BLaER1 treated with 17β-estradiol and CSF1 and Interleukin-3, amounts not matched to agents 10 nM and 100 nM (cell line): Measurements from ENCODE around the gene DAB1.

Experiments
- H3K27ac ChIP-seq, 11 experiments: shearing (Covaris generic); formaldehyde crosslinking; 2 replicates each; pipeline ENCODE4 v1.8.1; 2022
- H3K27me3 ChIP-seq, 11 experiments: shearing (Covaris generic); formaldehyde crosslinking; 2 replicates each; pipeline ENCODE4 v1.8.1; 2022
- H3K36me3 ChIP-seq, 11 experiments: shearing (Covaris generic); formaldehyde crosslinking; 2 replicates each; pipeline ENCODE4 v1.8.1; 2022
- H3K4me1 ChIP-seq, 10 experiments: shearing (Covaris generic); formaldehyde crosslinking; 2 replicates each; pipeline ENCODE4 v1.8.1; 2022
- H3K4me2 ChIP-seq, 11 experiments: shearing (Covaris generic); formaldehyde crosslinking; 2 replicates each; pipeline ENCODE4 v1.8.1; 2022
- H3K4me3 ChIP-seq, 10 experiments: shearing (Covaris generic); formaldehyde crosslinking; 2 replicates each; pipeline ENCODE4 v1.8.1; 2022
- H3K9ac ChIP-seq, 11 experiments: shearing (Covaris generic); formaldehyde crosslinking; 2 replicates each; pipeline ENCODE4 v1.8.1; 2022
- H3K9me3 ChIP-seq, 11 experiments: shearing (Covaris generic); formaldehyde crosslinking; replicated peaks in 1 of 11; 2 replicates each; pipeline ENCODE4 v1.8.1; 2022
- H4K20me1 ChIP-seq, 11 experiments: shearing (Covaris generic); formaldehyde crosslinking; 2 replicates each; pipeline ENCODE4 v1.8.1; 2022
- Cebpa-rat ChIP-seq, 11 experiments: shearing (Covaris generic); IDR thresholded peaks; 2 replicates each; pipeline ENCODE4 v1.8.1; 2022

DAB1 gene

GRCh38 chr1:57007948-57008347 lies 415.9 kb downstream of the DAB1 start:
- H3K4me1 ChIP-seq: peaks cover 0 to 20% (median 9%) of the 10 kb centered on the region in 10 experiments; a peak in 10 of 20 replicates
- no peak overlapping the region for H3K4me3 ChIP-seq
- no peaks in the 10 kb centered on the region; a peak in 1 of 22 replicates for H3K9me3 ChIP-seq
- no peaks in the 10 kb centered on the region for H4K20me1 ChIP-seq
- no peak overlapping the region for H3K4me2 ChIP-seq
- no peak overlapping the region for H3K27ac ChIP-seq
- H3K9ac ChIP-seq: no peak overlapping the region
- H3K27me3 ChIP-seq: no peaks in the 10 kb centered on the region
- H3K36me3 ChIP-seq: peaks cover 0 to 32% (median 9%) of the 10 kb centered on the region in 11 experiments; a peak in 10 of 22 replicates
- no peak for TF ChIP-seq Cebpa-rat (IDR thresholded peaks at IDR 0.05)

DNA sequence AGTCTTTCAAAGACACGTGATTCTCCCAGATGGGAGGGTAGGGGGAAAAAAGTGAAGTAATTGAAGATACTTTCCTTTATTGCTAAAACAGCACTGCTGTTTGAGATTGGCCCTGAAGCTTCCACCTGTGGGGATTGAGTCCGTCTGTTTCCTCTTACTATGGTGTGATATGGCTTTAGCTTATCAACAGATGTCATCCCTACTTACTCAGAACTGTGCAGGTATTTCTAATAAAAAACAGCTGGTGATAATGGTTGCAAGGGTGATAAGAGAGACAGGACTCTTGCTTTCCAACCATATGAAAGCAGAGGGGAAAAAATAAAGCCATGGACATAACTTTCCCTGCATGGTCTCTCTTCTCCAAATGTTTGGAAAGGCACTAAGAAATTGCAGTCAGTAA lies 416.4 kb downstream of the DAB1 start:
- H3K36me3 ChIP-seq: peaks cover 0 to 36% (median 9%) of the 10 kb centered on the region in 11 experiments; a peak in 10 of 22 replicates
- H3K4me1 ChIP-seq: peaks cover 0 to 20% (median 9%) of the 10 kb centered on the region in 10 experiments; a peak in 10 of 20 replicates
- no peaks in the 10 kb centered on the region for H3K27me3 ChIP-seq
- H3K4me2 ChIP-seq: no peak overlapping the region
- TF ChIP-seq Cebpa-rat (IDR thresholded peaks at IDR 0.05): no peak
- H3K4me3 ChIP-seq: no peak overlapping the region
- no peak overlapping the region for H3K27ac ChIP-seq
- no peaks in the 10 kb centered on the region; a peak in 1 of 22 replicates for H3K9me3 ChIP-seq
- no peaks in the 10 kb centered on the region for H4K20me1 ChIP-seq
- H3K9ac ChIP-seq: no peak overlapping the region

DNA sequence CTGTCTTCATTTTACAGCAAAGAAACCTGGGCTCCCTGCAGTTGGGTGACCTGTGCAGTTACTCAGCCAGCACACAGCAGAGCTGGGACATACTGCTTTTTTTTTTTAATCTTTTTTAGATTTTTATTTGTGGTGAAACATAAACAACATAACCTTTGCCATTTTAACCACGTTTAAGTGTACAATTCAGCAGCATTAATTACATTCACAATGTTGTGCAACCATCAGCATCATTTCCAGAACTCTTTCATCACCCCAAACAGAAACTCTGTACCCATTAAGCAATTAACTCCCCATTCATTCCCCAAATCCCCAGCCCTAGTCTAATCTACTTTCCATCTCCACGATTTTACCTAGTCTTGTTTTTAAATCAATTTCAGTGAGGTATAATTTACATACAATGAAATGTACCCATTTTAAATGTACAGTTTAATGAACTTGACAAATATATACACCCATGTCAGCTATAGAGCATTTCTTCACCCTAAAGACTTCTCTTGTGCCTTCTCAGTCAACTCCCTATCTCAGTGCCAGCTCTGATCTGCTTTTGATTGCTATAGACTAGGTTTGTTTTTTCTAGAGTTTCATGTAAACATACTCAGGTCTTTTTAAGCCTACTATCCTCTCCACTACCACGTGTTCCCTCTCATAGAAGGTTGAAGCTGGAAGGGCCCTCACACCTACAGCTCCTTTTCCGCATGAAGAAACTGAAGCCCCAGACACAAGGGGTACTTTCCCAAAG lies 420.3 kb downstream of the DAB1 start:
- Histone ChIP-seq H3K27ac (no peak overlapping the region), H3K36me3 (peaks cover 0 to 27% (median 10%) of the 10 kb centered on the region in 11 experiments; a peak in 8 of 22 replicates), H3K27me3 (no peaks in the 10 kb centered on the region), H3K9me3 (no peaks in the 10 kb centered on the region), H3K4me2 (no peak overlapping the region), H3K9ac (no peak overlapping the region), H3K4me1 (peaks cover 0 to 21% (median 9%) of the 10 kb centered on the region in 10 experiments; a peak in 10 of 20 replicates), H4K20me1 (no peaks in the 10 kb centered on the region), H3K4me3 (no peak overlapping the region)
- no peak for TF ChIP-seq Cebpa-rat (IDR thresholded peaks at IDR 0.05)

- peaks cover 0 to 15% (median 1%) of the 10 kb centered on the region in 10 experiments; a peak in 6 of 20 replicates for H3K4me1 ChIP-seq
- no peak overlapping the region for H3K27ac ChIP-seq
- H3K9me3 ChIP-seq: no peaks in the 10 kb centered on the region
- H3K27me3 ChIP-seq: no peaks in the 10 kb centered on the region
- H3K4me3 ChIP-seq: no peak overlapping the region
- H4K20me1 ChIP-seq: no peaks in the 10 kb centered on the region
- H3K36me3 ChIP-seq: peaks cover 0 to 19% (median 0%) of the 10 kb centered on the region in 11 experiments; a peak in 6 of 22 replicates
- no peak overlapping the region for H3K9ac ChIP-seq
- no peak for TF ChIP-seq Cebpa-rat (IDR thresholded peaks at IDR 0.05)
- H3K4me2 ChIP-seq: no peak overlapping the region
Observed at GRCh38 chr1:56995414-56996100, 428.3 kb downstream of the DAB1 start.

DNA sequence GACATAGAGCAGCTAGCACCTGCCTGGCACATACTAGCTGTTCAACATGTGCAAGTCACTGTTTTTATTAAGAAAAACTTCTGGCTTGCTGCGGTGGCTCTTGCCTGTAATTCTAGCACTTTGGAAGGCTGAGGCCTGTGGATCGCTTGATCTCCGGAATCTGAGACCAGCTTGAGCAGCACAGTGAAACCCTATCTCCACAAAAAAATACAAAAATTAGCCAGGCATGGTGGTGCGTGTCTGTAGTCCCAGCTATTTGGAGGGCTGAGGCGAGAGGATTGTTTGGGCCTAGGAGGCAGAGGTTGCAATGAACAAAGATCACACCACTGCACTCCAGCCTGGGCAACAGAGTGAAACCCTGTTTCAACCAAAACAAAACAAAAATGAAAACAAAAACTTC lies 430.4 kb downstream of the DAB1 start:
- no peak for TF ChIP-seq Cebpa-rat (IDR thresholded peaks at IDR 0.05)
- Histone ChIP-seq H3K4me2 (no peak overlapping the region), H3K9me3 (no peaks in the 10 kb centered on the region), H4K20me1 (no peaks in the 10 kb centered on the region), H3K9ac (no peak overlapping the region), H3K4me1 (peaks cover 0 to 12% (median 1%) of the 10 kb centered on the region in 10 experiments; a peak in 6 of 20 replicates), H3K4me3 (no peak overlapping the region), H3K27ac (no peak overlapping the region), H3K36me3 (peaks cover 0 to 19% (median 0%) of the 10 kb centered on the region in 11 experiments; a peak in 6 of 22 replicates), H3K27me3 (no peaks in the 10 kb centered on the region)

GRCh38 chr1:56992318-56993125 lies 431.3 kb downstream of the DAB1 start:
- H3K27me3 ChIP-seq: no peaks in the 10 kb centered on the region
- peaks cover 0 to 13% (median 0%) of the 10 kb centered on the region in 11 experiments; a peak in 6 of 22 replicates for H3K36me3 ChIP-seq
- H4K20me1 ChIP-seq: no peaks in the 10 kb centered on the region
- no peak overlapping the region for H3K27ac ChIP-seq
- H3K4me3 ChIP-seq: no peak overlapping the region
- no peak overlapping the region for H3K4me2 ChIP-seq
- H3K4me1 ChIP-seq: peaks cover 0 to 6% (median 0%) of the 10 kb centered on the region in 10 experiments; a peak in 6 of 20 replicates
- TF ChIP-seq Cebpa-rat (IDR thresholded peaks at IDR 0.05): no peak
- no peak overlapping the region for H3K9ac ChIP-seq
- no peaks in the 10 kb centered on the region for H3K9me3 ChIP-seq

DNA sequence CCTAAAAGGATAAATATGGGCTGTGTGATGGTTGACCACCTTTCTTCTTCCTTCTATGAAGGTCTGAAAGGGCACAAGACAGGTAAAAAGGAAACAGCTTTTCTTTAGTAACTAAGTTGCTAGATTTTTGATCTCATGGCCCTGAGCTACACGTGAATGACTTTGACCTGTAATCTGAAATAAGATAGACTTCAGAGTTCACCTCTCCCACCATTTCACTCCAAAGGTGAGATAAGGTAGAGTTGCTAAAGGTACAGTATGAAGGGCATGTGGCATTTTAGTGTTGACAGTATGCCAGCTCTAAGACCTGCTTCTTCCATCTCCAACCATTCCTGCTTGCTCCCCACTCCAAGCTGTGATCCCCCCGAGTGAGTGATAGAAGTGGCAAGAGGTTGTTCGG lies 432.3 kb downstream of the DAB1 start:
- Histone ChIP-seq H3K9me3 (no peaks in the 10 kb centered on the region), H3K4me1 (peaks cover 0 to 6% (median 0%) of the 10 kb centered on the region in 10 experiments; a peak in 6 of 20 replicates), H3K27ac (no peak overlapping the region), H3K9ac (no peak overlapping the region), H3K4me2 (no peak overlapping the region), H4K20me1 (no peaks in the 10 kb centered on the region), H3K4me3 (no peak overlapping the region), H3K27me3 (no peaks in the 10 kb centered on the region), H3K36me3 (peaks cover 0 to 9% (median 0%) of the 10 kb centered on the region in 11 experiments; a peak in 3 of 22 replicates)
- TF ChIP-seq Cebpa-rat (IDR thresholded peaks at IDR 0.05): no peak

GRCh38 chr1:56986397-56986796 lies 437.5 kb downstream of the DAB1 start:
- no peaks in the 10 kb centered on the region for H3K4me1 ChIP-seq
- H3K9ac ChIP-seq: no peak overlapping the region
- H3K27me3 ChIP-seq: no peaks in the 10 kb centered on the region
- H4K20me1 ChIP-seq: no peaks in the 10 kb centered on the region
- H3K4me2 ChIP-seq: no peak overlapping the region
- H3K4me3 ChIP-seq: no peak overlapping the region
- no peak for TF ChIP-seq Cebpa-rat (IDR thresholded peaks at IDR 0.05)
- no peak overlapping the region for H3K27ac ChIP-seq
- H3K36me3 ChIP-seq: no peaks in the 10 kb centered on the region
- H3K9me3 ChIP-seq: no peaks in the 10 kb centered on the region

GRCh38 chr1:56985857-56986256 lies 438.0 kb downstream of the DAB1 start:
- H3K36me3 ChIP-seq: no peaks in the 10 kb centered on the region
- H3K9me3 ChIP-seq: no peaks in the 10 kb centered on the region
- no peak overlapping the region for H3K4me3 ChIP-seq
- no peaks in the 10 kb centered on the region for H3K4me1 ChIP-seq
- H4K20me1 ChIP-seq: no peaks in the 10 kb centered on the region
- no peaks in the 10 kb centered on the region for H3K27me3 ChIP-seq
- no peak overlapping the region for H3K4me2 ChIP-seq
- H3K27ac ChIP-seq: no peak overlapping the region
- no peak overlapping the region for H3K9ac ChIP-seq
- no peak for TF ChIP-seq Cebpa-rat (IDR thresholded peaks at IDR 0.05)
